ENCODE measurements around the gene RIC1.

GRCh38 chr9:5586391-5586802 is 42.5 kb upstream of the RIC1 start:
- TF ChIP-seq POLR2AphosphoS5 (IDR thresholded peaks at IDR 0.05; ENCODE audit: low read depth, low read length) (no peak), TAF1 (IDR thresholded peaks at IDR 0.05; ENCODE audit: borderline replicate concordance, insufficient read depth, low read length) (no peak)

Data from PFSK-1 (cell line).